T-helper 1 cell treated with Interleukin-12 subunit alpha and Interleukin-12 subunit beta and Interleukin-4 antibody, amounts not matched to agents 30 μg/mL and 1 μg/mL, for 36 hours (primary cell): ENCODE results near the gene TBC1D2.

Source experiments
- H3K27ac Mint-ChIP-seq: one replicate; pipeline ENCODE4 v1.8.0; 2021; ENCODE audit warnings: mild to moderate bottlenecking, mixed read lengths
- H3K27me3 Mint-ChIP-seq: one replicate; pipeline ENCODE4 v1.8.0; 2021; ENCODE audit warnings: low read depth, mixed read lengths
- H3K36me3 Mint-ChIP-seq: one replicate; pipeline ENCODE4 v1.8.0; 2021; ENCODE audit warnings: low read depth, mixed read lengths
- H3K4me1 Mint-ChIP-seq: one replicate; pipeline ENCODE4 v1.8.0; 2021; ENCODE audit warnings: low read depth, mixed read lengths
- H3K4me3 Mint-ChIP-seq: one replicate; pipeline ENCODE4 v1.8.0; 2021; ENCODE audit warnings: mild to moderate bottlenecking, moderate library complexity, mixed read lengths
- H3K9me3 Mint-ChIP-seq: one replicate; pipeline ENCODE4 v1.8.0; 2021; ENCODE audit warnings: mixed read lengths

The TBC1D2 gene

DNA sequence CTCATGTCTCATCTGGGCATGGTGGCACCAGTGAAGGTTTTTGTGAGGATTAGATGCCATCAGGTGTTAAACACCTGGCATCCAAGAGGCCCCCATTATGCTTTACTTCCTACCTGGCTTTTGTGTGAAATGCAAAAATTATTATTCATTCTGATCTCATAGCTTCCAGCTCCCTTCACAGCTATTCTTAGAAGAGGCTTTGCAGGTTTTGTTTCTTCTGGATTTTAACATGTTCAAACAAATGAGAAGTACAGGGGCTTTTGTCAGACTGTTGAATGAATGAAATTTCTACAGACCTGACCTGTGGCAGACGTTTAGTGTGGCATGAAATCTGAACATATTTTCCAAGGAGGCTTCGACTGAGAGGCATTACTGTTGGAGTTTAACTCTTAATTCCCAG lies 48.7 kb downstream of the TBC1D2 start:
- Mint-ChIP-seq H3K27me3 (no peaks in the 10 kb centered on the region), H3K9me3 (no peaks in the 10 kb centered on the region), H3K27ac (no peak overlapping the region), H3K36me3 (no peaks in the 10 kb centered on the region), H3K4me3 (no peak overlapping the region), H3K4me1 (peaks cover 6% of the 10 kb centered on the region)

DNA sequence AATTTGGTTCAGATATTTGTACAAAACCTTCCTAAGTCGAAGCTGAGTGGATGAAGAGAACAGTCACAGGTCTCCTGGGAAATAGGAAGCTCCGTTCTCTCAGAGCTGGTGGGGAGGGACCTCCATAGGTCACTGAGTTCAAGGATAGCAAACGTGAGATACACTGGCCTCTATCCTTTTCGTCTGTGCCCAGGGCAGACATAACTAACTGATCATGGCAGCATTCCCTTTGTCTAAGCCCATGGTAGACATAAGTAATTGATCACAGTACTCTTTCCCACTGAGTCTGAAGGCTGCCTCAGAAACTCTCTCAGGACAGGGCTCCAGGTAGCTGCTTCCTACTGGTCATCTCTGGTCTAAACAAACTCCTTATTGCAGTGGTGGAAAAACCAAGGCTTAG lies 50.8 kb downstream of the TBC1D2 start:
- no peak overlapping the region for H3K4me3 Mint-ChIP-seq
- no peaks in the 10 kb centered on the region for H3K36me3 Mint-ChIP-seq
- peaks cover 6% of the 10 kb centered on the region for H3K4me1 Mint-ChIP-seq
- H3K27me3 Mint-ChIP-seq: no peaks in the 10 kb centered on the region
- no peaks in the 10 kb centered on the region for H3K9me3 Mint-ChIP-seq
- no peak overlapping the region for H3K27ac Mint-ChIP-seq

DNA sequence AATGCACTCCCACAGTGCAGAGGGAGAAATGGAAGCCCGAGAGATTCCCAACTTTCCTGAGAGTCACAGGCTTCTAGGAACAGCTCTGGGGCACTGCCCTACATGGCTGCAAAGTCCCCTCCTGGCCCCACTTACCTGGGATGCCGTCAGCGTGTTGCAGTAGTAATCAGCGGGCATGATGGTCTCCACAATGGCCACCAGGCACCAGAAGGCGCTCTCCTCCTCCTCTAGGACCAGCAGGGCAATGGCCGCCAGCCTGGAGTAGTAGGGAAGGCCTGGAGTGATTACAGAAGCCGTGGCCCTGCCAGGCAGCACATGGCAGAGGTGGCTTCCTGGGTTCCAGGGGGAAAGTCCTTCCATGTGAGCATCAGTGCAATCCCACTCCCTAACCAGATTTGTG lies 52.3 kb downstream of the TBC1D2 start:
- Mint-ChIP-seq H3K27ac (no peak overlapping the region), H3K4me3 (no peak overlapping the region), H3K4me1 (peaks cover 6% of the 10 kb centered on the region), H3K27me3 (no peaks in the 10 kb centered on the region), H3K9me3 (no peaks in the 10 kb centered on the region), H3K36me3 (no peaks in the 10 kb centered on the region)

GRCh38 chr9:98202252-98202651 lies 53.2 kb downstream of the TBC1D2 start:
- no peaks in the 10 kb centered on the region for H3K27me3 Mint-ChIP-seq
- no peak overlapping the region for H3K27ac Mint-ChIP-seq
- H3K36me3 Mint-ChIP-seq: no peaks in the 10 kb centered on the region
- no peaks in the 10 kb centered on the region for H3K9me3 Mint-ChIP-seq
- peaks cover 6% of the 10 kb centered on the region for H3K4me1 Mint-ChIP-seq
- H3K4me3 Mint-ChIP-seq: no peak overlapping the region

DNA sequence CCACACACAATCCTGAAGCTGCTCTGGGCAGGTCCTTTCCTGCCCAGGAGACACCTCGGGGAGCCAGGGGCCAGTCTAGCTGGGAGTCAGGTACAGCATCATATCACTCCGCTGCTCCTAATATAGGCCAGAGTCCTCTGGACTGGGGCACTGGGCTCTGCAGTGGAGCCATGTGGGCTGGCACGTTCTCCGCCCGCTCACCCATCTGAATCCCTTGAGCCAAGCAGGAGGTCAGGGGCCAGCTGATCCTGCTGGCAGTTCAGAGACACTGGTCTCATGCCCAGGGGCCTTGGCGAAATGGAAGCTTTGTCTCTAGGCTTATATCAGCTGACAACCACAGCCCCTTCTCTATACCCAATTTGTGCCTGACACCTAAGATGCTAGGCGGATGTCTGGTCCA lies 53.7 kb downstream of the TBC1D2 start:
- peaks cover 6% of the 10 kb centered on the region for H3K4me1 Mint-ChIP-seq
- H3K27me3 Mint-ChIP-seq: no peaks in the 10 kb centered on the region
- H3K36me3 Mint-ChIP-seq: no peaks in the 10 kb centered on the region
- H3K9me3 Mint-ChIP-seq: no peaks in the 10 kb centered on the region
- no peak overlapping the region for H3K27ac Mint-ChIP-seq
- no peak overlapping the region for H3K4me3 Mint-ChIP-seq

GRCh38 chr9:98201102-98201501 lies 54.3 kb downstream of the TBC1D2 start:
- peaks cover 6% of the 10 kb centered on the region for H3K4me1 Mint-ChIP-seq
- no peaks in the 10 kb centered on the region for H3K9me3 Mint-ChIP-seq
- peak overlapping the region; percentile 22 for H3K27ac Mint-ChIP-seq
- H3K4me3 Mint-ChIP-seq: no peak overlapping the region
- no peaks in the 10 kb centered on the region for H3K36me3 Mint-ChIP-seq
- no peaks in the 10 kb centered on the region for H3K27me3 Mint-ChIP-seq

DNA sequence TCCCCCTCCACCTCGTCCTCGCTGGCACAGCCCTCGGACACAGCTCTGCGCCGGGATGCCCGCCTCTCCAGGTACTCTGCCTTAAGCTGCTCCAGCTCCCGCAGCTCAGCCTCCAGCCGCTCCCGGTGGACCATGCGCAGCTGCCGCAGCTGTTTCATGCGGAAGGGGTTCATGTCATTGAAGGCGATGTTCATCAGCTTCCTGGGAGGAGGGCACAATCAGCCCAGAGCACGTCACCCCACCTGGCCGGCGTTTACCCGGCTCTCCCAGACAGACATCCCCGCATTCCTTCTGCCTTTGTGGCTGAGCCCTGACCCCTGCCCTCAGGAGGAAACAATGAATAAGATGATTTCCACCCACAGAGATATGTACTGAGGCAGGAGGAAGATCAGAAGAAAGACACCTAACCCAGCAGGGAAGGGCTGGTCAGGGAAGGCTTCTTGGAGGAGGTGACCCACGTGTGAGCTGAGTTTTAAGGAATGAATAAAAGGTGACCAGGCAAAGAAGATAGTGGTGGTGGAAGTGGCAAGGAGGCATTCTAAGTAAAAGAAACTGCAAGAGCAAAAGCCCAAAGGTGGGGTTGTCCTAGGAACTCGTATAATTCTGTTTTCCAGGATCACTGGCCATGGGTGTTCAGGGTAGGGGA lies 55.9 kb downstream of the TBC1D2 start:
- H3K36me3 Mint-ChIP-seq: no peaks in the 10 kb centered on the region
- H3K27me3 Mint-ChIP-seq: no peaks in the 10 kb centered on the region
- peaks cover 4% of the 10 kb centered on the region for H3K4me1 Mint-ChIP-seq
- H3K4me3 Mint-ChIP-seq: no peak overlapping the region
- H3K27ac Mint-ChIP-seq: no peak overlapping the region
- H3K9me3 Mint-ChIP-seq: no peaks in the 10 kb centered on the region

DNA sequence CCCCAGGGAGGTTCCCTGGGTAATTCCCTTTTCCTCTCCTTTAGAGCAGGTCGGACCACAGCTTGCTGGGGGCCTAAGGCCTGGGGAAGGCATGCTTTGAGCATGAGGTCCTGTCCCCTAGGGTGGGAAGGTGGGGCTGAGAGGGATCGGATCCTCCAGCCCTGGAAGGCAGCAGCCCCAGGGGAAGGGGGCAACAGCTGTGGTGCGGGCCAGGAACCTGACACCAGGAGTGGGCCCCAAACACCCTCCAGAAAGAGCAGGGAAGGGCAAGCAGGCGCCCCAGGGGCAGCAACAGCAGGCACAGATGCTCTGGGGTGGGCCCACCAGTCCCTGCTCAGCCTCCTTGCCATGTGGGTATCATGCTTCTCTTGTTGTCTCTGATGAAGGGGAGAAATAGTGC lies 59.8 kb downstream of the TBC1D2 start:
- Mint-ChIP-seq H3K27me3 (peaks cover 5% of the 10 kb centered on the region), H3K4me3 (no peak overlapping the region), H3K36me3 (no peaks in the 10 kb centered on the region), H3K9me3 (no peaks in the 10 kb centered on the region), H3K4me1 (peaks cover 5% of the 10 kb centered on the region), H3K27ac (no peak overlapping the region)

DNA sequence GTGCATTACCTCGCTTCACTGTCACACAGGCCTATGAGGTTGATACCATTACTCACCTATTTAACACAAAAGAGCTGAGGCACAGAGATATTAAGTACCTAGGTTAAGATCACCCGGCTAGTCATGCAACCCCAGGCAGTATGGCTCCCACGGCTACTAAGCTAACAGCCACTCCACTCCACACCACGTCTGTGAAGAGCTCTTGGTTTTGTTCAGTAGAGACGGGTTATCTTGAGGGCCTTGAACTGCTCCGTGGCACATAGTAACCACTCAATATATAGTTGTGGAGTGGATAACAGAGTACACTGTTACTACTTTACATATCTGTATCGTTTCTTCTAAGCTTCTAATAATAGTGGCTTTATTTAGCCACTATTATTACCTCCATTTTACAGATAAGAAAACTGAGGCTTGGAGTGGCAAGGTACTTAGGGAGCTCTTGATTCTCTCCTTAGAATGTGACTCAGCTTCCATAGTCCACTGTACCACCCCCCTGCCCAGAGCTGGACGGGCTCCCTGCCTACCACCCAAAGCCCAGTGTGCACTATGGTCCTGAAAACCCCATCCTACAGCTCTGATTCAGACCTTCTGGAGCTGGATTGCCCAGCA lies 62.0 kb downstream of the TBC1D2 start:
- H3K9me3 Mint-ChIP-seq: no peaks in the 10 kb centered on the region
- H3K27ac Mint-ChIP-seq: peak overlapping the region; percentile 59
- H3K4me3 Mint-ChIP-seq: peak overlapping the region; percentile 79
- H3K27me3 Mint-ChIP-seq: peaks cover 5% of the 10 kb centered on the region
- H3K36me3 Mint-ChIP-seq: no peaks in the 10 kb centered on the region
- peaks cover 9% of the 10 kb centered on the region for H3K4me1 Mint-ChIP-seq

GRCh38 chr9:98192503-98193335 lies 62.7 kb downstream of the TBC1D2 start, which contains the start of gene CORO2A:
TSS of gene CORO2A (minus strand) at chr9:98192637. CDS start at chr9:98157660, 34,977 bp downstream.
- H3K4me3 Mint-ChIP-seq: peak within 1 kb of the TSS; percentile 79

DNA sequence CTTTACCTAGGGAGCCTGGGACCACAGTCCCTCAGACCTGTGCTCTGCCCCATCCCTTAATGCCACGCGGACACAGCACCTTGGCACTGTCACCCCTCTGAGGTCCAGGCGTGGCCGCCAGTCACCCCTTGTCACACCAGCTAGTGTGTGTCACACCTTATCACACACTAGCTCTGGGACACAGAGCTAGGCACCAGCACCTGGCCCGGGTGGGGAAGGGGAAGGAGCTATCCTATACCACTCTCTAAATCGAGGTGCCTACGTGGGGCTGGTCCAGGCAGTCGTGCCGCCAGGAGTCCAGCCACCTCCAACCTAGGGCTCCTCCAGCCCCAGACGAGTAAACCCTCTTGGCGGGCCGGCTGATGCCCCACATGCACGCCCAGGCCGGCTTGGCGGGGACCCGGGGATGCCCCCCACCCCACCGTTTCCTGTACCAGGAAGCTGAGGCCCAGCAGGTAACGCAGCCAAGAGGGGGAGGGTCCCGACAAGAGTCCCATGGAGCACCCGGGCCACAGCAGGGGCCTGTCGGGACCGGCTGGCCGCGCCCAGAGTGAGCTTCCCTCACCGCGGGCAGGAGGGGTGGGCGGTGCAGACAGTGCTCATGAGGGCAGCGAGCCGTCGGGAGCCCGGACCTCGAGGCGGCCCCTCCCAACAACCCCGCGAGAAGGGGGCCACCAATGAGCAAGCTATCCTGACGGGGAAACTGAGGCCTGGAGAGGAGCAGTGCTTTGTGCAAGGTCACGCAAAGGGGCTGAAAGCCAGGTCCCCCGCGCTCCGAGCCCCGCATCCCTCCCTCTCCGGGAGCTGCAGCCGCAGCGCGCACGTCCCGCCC lies 63.6 kb downstream of the TBC1D2 start:
- peak overlapping the region; percentile 67 for H3K4me3 Mint-ChIP-seq
- H3K9me3 Mint-ChIP-seq: no peaks in the 10 kb centered on the region
- peaks cover 5% of the 10 kb centered on the region for H3K27me3 Mint-ChIP-seq
- no peaks in the 10 kb centered on the region for H3K36me3 Mint-ChIP-seq
- H3K27ac Mint-ChIP-seq: no peak overlapping the region
- peaks cover 9% of the 10 kb centered on the region for H3K4me1 Mint-ChIP-seq

More at GRCh38 chr9:98192503-98193335, 62.7 kb downstream of the TBC1D2 start, which contains the start of gene CORO2A:
- peaks cover 9% of the 10 kb centered on the region for H3K4me1 Mint-ChIP-seq
- H3K9me3 Mint-ChIP-seq: no peaks in the 10 kb centered on the region
- H3K27ac Mint-ChIP-seq: peak within 1 kb of the TSS; percentile 59
- H3K36me3 Mint-ChIP-seq: no peaks in the 10 kb centered on the region
- H3K27me3 Mint-ChIP-seq: peaks cover 5% of the 10 kb centered on the region

- H3K9me3 Mint-ChIP-seq: no peaks in the 10 kb centered on the region
- H3K27me3 Mint-ChIP-seq: peaks cover 5% of the 10 kb centered on the region
- H3K36me3 Mint-ChIP-seq: no peaks in the 10 kb centered on the region
- H3K4me1 Mint-ChIP-seq: peaks cover 9% of the 10 kb centered on the region
- peak overlapping the region; percentile 1 for H3K4me3 Mint-ChIP-seq
- no peak overlapping the region for H3K27ac Mint-ChIP-seq
These were observed 64.3 kb downstream of the TBC1D2 start for GRCh38 chr9:98191181-98191608.

DNA sequence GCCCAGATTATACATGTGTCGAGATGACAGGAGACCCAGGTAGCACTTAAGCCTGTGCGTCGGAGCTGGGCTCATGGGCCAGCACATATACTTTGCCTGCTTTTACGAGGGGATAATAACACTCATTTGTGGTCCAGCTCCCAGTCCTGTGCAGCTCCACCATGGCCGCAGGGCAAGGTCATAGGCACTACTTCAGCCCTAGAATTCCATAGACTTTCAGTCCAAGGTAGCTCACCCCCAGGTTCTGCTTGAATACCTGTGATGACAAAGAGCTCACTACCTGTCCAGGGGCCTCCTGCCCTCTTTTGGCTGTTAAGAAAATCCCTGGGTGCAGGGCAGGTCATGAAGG lies 64.7 kb downstream of the TBC1D2 start:
- Mint-ChIP-seq H3K27ac (no peak overlapping the region), H3K4me1 (peaks cover 9% of the 10 kb centered on the region), H3K27me3 (peaks cover 5% of the 10 kb centered on the region), H3K9me3 (no peaks in the 10 kb centered on the region), H3K36me3 (no peaks in the 10 kb centered on the region), H3K4me3 (peak overlapping the region; percentile 17)

GRCh38 chr9:98189412-98189811 lies 66.0 kb downstream of the TBC1D2 start:
- Mint-ChIP-seq H3K4me3 (no peak overlapping the region), H3K27ac (no peak overlapping the region), H3K4me1 (peaks cover 9% of the 10 kb centered on the region), H3K27me3 (peaks cover 5% of the 10 kb centered on the region), H3K36me3 (no peaks in the 10 kb centered on the region), H3K9me3 (no peaks in the 10 kb centered on the region)
